HFFc6 (cell line): ENCODE data around the gene TOMM34. TPM values are rescaled to one million over a fixed set of nuclear protein-coding genes. Genes with fewer than 3 reads are reported as not detected.

Experiments
- DNase-seq: peaks from one replicate; pipeline ENCODE4 v3.0.0-alpha.2; 2018
- H3K27ac Mint-ChIP-seq: 2 replicates; pipeline ENCODE4 v1.8.0; 2020; ENCODE audit warnings: mild to moderate bottlenecking, mixed read lengths
- H3K27me3 Mint-ChIP-seq: 2 replicates; pipeline ENCODE4 v1.8.0; 2021; ENCODE audit warnings: mild to moderate bottlenecking, moderate library complexity, mixed read lengths; ENCODE audit not compliant: insufficient read depth
- H3K36me3 Mint-ChIP-seq: 2 replicates; pipeline ENCODE4 v1.8.0; 2021; ENCODE audit warnings: low read depth, mixed read lengths
- H3K4me1 Mint-ChIP-seq: 2 replicates; pipeline ENCODE4 v1.8.0; 2020; ENCODE audit warnings: low read depth, mixed read lengths
- H3K4me3 Mint-ChIP-seq: 2 replicates; pipeline ENCODE4 v1.8.0; 2020; ENCODE audit warnings: mild to moderate bottlenecking, moderate library complexity, mixed read lengths
- H3K9me3 Mint-ChIP-seq: 2 replicates; pipeline ENCODE4 v1.8.0; 2020; ENCODE audit warnings: mild to moderate bottlenecking, mixed read lengths
- total RNA-seq, 6 experiments: library from RNA; stranded (reverse); fragmentation: NEBNext Ultra II Directional; extraction: Animal tissue kit (Norgen Biotek cat#: 25700); gene quantifications; 2 replicates in 1 of 6; 3 replicates in 5 of 6; pipeline ENCODE4 v1.2.3, GENCODE V29; 2021
- TF ChIP-seq, protein P1 (sequence below): fragments of 200-600 bp; sonication (generic); IDR thresholded peaks from 2 replicates; pipeline ENCODE4 v1.5.0; 2021; ENCODE audit warnings: antibody characterized with exemption, mild to moderate bottlenecking

The TOMM34 gene
- total RNA-seq, 6 experiments from 2014 or later, result 88.5 to 96.5 (median 93.0) TPM

DNA sequence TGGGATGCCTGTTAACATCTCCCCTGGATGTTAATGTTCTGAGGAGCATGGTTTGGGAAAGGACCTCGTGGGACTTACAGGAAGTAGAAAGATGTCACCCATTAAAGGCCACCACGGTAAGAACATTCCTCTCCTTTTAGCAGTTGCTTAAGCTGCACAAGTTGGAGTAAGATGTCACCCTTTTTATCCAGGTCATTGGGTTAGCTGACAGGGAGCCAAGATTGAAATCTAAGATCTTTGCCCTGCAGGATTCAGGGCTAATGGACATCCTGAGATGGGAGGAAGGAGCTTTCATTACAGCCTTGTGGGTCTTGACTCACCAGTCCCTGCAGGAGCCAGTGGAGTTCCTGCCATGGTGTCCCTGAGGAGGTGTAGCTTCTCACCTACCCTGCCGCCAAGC, 28.3 kb downstream of the TOMM34 start:
- DNase-seq, result no peak
- H3K9me3 Mint-ChIP-seq, result no peaks in the 10 kb centered on the region
- H3K36me3 Mint-ChIP-seq, result peaks cover 11% of the 10 kb centered on the region; the same call in 1 of the 2 replicates
- TF ChIP-seq, protein P1, sequence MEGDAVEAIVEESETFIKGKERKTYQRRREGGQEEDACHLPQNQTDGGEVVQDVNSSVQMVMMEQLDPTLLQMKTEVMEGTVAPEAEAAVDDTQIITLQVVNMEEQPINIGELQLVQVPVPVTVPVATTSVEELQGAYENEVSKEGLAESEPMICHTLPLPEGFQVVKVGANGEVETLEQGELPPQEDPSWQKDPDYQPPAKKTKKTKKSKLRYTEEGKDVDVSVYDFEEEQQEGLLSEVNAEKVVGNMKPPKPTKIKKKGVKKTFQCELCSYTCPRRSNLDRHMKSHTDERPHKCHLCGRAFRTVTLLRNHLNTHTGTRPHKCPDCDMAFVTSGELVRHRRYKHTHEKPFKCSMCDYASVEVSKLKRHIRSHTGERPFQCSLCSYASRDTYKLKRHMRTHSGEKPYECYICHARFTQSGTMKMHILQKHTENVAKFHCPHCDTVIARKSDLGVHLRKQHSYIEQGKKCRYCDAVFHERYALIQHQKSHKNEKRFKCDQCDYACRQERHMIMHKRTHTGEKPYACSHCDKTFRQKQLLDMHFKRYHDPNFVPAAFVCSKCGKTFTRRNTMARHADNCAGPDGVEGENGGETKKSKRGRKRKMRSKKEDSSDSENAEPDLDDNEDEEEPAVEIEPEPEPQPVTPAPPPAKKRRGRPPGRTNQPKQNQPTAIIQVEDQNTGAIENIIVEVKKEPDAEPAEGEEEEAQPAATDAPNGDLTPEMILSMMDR, result no peak
- H3K4me1 Mint-ChIP-seq, result no peaks in the 10 kb centered on the region; the same call in 1 of the 2 replicates
- H3K4me3 Mint-ChIP-seq, result no peak overlapping the region
- no peak overlapping the region for H3K27ac Mint-ChIP-seq
- no peaks in the 10 kb centered on the region for H3K27me3 Mint-ChIP-seq

DNA sequence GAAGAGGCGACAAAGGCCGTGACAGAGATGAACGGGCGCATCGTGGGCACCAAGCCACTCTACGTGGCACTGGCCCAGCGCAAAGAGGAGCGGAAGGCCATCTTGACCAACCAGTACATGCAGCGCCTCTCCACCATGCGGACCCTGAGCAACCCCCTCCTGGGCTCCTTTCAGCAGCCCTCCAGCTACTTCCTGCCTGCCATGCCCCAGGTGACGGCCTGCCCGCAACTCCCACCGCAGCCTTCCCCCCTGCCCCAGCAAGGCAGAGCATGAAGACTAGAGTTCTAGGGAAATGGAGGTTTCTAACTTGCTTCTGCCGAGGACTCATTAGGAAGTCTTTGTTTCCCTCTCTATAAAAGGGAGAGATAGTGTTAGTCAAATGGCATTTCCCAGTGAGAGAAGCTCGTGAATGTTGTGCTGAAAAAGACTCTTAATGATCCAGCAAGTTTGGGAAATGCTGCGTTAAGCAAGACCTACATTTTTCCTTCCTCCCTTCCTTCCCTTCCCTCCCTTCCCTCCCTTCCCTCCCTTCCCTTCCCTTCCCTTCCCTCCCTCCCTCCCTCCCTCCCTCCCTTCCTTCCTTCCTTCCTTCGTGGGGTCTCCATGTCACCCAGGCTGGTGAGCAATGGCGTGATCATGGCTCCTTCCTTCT, 29.6 kb downstream of the TOMM34 start:
- no peak for DNase-seq
- H3K4me1 Mint-ChIP-seq, result no peaks in the 10 kb centered on the region; the same call in 1 of the 2 replicates
- TF ChIP-seq, protein P1, result no peak
- H3K4me3 Mint-ChIP-seq, result no peak overlapping the region
- no peaks in the 10 kb centered on the region for H3K27me3 Mint-ChIP-seq
- 0 out of 2 replicates have a peak, but pooled peaks cover 7% of the 10 kb centered on the region for H3K36me3 Mint-ChIP-seq
- H3K9me3 Mint-ChIP-seq, result no peaks in the 10 kb centered on the region
- H3K27ac Mint-ChIP-seq, result no peak overlapping the region

DNA sequence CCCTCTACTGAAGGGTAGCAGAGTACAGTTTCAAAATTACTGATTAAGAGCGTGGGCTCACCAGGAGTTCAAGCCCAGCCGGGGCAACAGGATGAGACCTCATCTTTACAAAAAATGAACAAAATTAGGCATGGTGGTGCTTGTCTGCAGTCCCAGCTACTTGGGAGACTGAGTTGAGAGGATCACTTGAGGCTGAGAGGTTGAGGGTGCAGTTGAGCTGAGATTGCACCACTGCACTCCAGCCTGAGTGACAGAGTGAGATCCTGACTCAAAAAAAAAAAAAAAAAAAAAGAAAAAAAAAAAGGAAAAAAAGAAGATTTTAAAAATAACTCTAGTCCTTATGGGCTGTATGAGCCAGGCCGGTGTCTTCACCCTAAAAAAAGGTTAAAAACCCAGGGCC, 31.6 kb downstream of the TOMM34 start:
- Mint-ChIP-seq H3K27ac (no peak overlapping the region), H3K4me3 (no peak overlapping the region), H3K4me1 (no peaks in the 10 kb centered on the region; the same call in 1 of the 2 replicates), H3K36me3 (0 out of 2 replicates have a peak, but pooled peaks cover 7% of the 10 kb centered on the region), H3K27me3 (no peaks in the 10 kb centered on the region), H3K9me3 (no peaks in the 10 kb centered on the region)
- DNase-seq, result no peak
- TF ChIP-seq, protein P1, result no peak

DNA sequence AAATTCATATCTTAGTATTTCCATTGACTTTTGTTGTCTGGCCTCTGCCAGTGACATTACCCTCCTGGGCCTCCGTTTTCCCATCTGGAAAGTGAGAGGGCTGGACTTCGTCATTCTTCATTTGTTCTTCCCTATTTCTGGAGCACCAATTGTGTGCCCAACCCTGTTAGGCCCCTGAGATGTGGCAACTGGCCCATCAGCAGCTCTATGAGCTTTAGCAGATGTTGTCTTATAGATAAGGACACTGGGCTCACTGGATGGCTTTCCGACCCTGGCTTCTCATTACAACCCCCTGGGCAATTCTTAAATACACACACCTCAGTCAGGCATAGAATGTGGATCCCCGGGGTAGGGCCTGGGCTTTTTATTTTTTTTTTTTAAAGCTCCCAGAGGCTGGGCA, 35.7 kb downstream of the TOMM34 start:
- TF ChIP-seq, protein P1, result no peak

DNA sequence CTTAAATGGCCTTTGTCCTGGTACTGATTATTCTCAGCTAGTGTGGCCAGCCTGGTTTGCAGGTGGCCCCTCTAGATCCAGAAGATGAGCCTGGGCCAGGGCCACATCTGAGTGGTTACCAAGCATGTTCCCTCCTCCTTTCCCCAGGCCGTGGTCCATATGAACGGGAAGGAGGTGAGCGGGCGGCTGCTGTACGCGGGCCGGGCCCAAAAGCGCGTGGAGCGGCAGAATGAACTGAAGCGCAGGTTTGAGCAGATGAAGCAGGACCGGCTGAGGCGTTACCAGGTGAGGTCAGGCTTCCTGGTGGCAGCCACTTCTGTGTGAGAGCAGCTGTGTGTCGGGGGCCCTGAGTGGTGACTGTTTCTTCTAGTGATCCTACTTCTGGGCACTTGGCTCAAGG, 38.8 kb downstream of the TOMM34 start:
- Mint-ChIP-seq H3K27me3 (no peaks in the 10 kb centered on the region), H3K9me3 (no peaks in the 10 kb centered on the region), H3K27ac (no peak overlapping the region), H3K36me3 (0 out of 2 replicates have a peak, but pooled peaks cover 5% of the 10 kb centered on the region), H3K4me1 (no peaks in the 10 kb centered on the region), H3K4me3 (no peak overlapping the region)
- no peak for DNase-seq
- TF ChIP-seq, protein P1, result no peak

More for the DNA sequence above, 35.7 kb downstream of the TOMM34 start:
- no peaks in the 10 kb centered on the region for H3K4me1 Mint-ChIP-seq
- H3K27me3 Mint-ChIP-seq, result no peaks in the 10 kb centered on the region
- H3K27ac Mint-ChIP-seq, result no peak overlapping the region
- no peaks in the 10 kb centered on the region for H3K9me3 Mint-ChIP-seq
- H3K36me3 Mint-ChIP-seq, result no peaks in the 10 kb centered on the region
- no peak overlapping the region for H3K4me3 Mint-ChIP-seq
- no peak for DNase-seq
